Measurements from ENCODE around the gene HIRA. TPM values are rescaled to one million over a fixed set of nuclear protein-coding genes. Genes with fewer than 3 reads are reported as not detected.

The HIRA gene
- total and polyA plus RNA-seq, 9 of the 15 experiments (the other 6 are each of a cell fraction or from before 2014, with no cell fraction given), result 0.96 to 132 (median 58.4) TPM

GRCh38 chr22:19470010-19470409, 38.5 kb upstream of the HIRA start (continued):
- TF ChIP-seq ATF6 (CRISPR knock-in tag; IDR thresholded peaks at IDR 0.05), result no peak
- TF ChIP-seq HDAC8 (tag; IDR thresholded peaks at IDR 0.05), result no peak
- no peak for TF ChIP-seq OTX1 (CRISPR knock-in tag; IDR thresholded peaks at IDR 0.05)
- TF ChIP-seq, protein P1, sequence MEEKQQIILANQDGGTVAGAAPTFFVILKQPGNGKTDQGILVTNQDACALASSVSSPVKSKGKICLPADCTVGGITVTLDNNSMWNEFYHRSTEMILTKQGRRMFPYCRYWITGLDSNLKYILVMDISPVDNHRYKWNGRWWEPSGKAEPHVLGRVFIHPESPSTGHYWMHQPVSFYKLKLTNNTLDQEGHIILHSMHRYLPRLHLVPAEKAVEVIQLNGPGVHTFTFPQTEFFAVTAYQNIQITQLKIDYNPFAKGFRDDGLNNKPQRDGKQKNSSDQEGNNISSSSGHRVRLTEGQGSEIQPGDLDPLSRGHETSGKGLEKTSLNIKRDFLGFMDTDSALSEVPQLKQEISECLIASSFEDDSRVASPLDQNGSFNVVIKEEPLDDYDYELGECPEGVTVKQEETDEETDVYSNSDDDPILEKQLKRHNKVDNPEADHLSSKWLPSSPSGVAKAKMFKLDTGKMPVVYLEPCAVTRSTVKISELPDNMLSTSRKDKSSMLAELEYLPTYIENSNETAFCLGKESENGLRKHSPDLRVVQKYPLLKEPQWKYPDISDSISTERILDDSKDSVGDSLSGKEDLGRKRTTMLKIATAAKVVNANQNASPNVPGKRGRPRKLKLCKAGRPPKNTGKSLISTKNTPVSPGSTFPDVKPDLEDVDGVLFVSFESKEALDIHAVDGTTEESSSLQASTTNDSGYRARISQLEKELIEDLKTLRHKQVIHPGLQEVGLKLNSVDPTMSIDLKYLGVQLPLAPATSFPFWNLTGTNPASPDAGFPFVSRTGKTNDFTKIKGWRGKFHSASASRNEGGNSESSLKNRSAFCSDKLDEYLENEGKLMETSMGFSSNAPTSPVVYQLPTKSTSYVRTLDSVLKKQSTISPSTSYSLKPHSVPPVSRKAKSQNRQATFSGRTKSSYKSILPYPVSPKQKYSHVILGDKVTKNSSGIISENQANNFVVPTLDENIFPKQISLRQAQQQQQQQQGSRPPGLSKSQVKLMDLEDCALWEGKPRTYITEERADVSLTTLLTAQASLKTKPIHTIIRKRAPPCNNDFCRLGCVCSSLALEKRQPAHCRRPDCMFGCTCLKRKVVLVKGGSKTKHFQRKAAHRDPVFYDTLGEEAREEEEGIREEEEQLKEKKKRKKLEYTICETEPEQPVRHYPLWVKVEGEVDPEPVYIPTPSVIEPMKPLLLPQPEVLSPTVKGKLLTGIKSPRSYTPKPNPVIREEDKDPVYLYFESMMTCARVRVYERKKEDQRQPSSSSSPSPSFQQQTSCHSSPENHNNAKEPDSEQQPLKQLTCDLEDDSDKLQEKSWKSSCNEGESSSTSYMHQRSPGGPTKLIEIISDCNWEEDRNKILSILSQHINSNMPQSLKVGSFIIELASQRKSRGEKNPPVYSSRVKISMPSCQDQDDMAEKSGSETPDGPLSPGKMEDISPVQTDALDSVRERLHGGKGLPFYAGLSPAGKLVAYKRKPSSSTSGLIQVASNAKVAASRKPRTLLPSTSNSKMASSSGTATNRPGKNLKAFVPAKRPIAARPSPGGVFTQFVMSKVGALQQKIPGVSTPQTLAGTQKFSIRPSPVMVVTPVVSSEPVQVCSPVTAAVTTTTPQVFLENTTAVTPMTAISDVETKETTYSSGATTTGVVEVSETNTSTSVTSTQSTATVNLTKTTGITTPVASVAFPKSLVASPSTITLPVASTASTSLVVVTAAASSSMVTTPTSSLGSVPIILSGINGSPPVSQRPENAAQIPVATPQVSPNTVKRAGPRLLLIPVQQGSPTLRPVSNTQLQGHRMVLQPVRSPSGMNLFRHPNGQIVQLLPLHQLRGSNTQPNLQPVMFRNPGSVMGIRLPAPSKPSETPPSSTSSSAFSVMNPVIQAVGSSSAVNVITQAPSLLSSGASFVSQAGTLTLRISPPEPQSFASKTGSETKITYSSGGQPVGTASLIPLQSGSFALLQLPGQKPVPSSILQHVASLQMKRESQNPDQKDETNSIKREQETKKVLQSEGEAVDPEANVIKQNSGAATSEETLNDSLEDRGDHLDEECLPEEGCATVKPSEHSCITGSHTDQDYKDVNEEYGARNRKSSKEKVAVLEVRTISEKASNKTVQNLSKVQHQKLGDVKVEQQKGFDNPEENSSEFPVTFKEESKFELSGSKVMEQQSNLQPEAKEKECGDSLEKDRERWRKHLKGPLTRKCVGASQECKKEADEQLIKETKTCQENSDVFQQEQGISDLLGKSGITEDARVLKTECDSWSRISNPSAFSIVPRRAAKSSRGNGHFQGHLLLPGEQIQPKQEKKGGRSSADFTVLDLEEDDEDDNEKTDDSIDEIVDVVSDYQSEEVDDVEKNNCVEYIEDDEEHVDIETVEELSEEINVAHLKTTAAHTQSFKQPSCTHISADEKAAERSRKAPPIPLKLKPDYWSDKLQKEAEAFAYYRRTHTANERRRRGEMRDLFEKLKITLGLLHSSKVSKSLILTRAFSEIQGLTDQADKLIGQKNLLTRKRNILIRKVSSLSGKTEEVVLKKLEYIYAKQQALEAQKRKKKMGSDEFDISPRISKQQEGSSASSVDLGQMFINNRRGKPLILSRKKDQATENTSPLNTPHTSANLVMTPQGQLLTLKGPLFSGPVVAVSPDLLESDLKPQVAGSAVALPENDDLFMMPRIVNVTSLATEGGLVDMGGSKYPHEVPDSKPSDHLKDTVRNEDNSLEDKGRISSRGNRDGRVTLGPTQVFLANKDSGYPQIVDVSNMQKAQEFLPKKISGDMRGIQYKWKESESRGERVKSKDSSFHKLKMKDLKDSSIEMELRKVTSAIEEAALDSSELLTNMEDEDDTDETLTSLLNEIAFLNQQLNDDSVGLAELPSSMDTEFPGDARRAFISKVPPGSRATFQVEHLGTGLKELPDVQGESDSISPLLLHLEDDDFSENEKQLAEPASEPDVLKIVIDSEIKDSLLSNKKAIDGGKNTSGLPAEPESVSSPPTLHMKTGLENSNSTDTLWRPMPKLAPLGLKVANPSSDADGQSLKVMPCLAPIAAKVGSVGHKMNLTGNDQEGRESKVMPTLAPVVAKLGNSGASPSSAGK (IDR thresholded peaks at IDR 0.05), result no peak
- TF ChIP-seq THRB (CRISPR knock-in tag; conservative IDR thresholded peaks at IDR 0.05), result 0 out of 2 replicates have a peak, but pooled peaks have one; percentile 14
- no peak for TF ChIP-seq SREBF2 (CRISPR knock-in tag; IDR thresholded peaks at IDR 0.05)
- TF ChIP-seq HDAC6 (IDR thresholded peaks at IDR 0.05; ENCODE audit: low read depth, low read length), result 0 out of 2 replicates have a peak, but pooled peaks have one; percentile 23
